ENCODE data around the gene RBMS2.

- TF ChIP-seq CTCF (IDR thresholded peaks at IDR 0.05) = no peak
- TF ChIP-seq TAF1 (IDR thresholded peaks at IDR 0.05; ENCODE audit: borderline replicate concordance, low read depth, low read length) = no peak
- TF ChIP-seq EZH2phosphoT487 (IDR thresholded peaks at IDR 0.05; ENCODE audit: borderline replicate concordance, low read depth) = no peak
- TF ChIP-seq NRF1 (IDR thresholded peaks at IDR 0.05; ENCODE audit: low read depth, low read length) = no peak
- no peak for TF ChIP-seq USF2 (IDR thresholded peaks at IDR 0.05; ENCODE audit: borderline replicate concordance, low read depth, low read length)
- no peak for TF ChIP-seq RXRA (IDR thresholded peaks at IDR 0.05; ENCODE audit: borderline replicate concordance, low read depth)
- no peak for TF ChIP-seq USF1 (IDR thresholded peaks at IDR 0.05; ENCODE audit: borderline replicate concordance, low read depth)
- no peak for TF ChIP-seq EP300 (IDR thresholded peaks at IDR 0.05; ENCODE audit: borderline replicate concordance in 1 of 2, low read depth in 1 of 2, low read length in 1 of 2)
- TF ChIP-seq GATA2 (CRISPR knock-in tag; IDR thresholded peaks at IDR 0.05) = no peak
- no peak for TF ChIP-seq RFX5 (IDR thresholded peaks at IDR 0.05; ENCODE audit: low read length)
- TF ChIP-seq YY1 (IDR thresholded peaks at IDR 0.05; ENCODE audit: low read depth) = no peak
- TF ChIP-seq CHD2 (IDR thresholded peaks at IDR 0.05; ENCODE audit: low read length, partially characterized antibody) = no peak
- no peak for TF ChIP-seq SMC3 (IDR thresholded peaks at IDR 0.05; ENCODE audit: low read depth, low read length)
Observed at GRCh38 chr12:56551070-56551469, 29.4 kb downstream of the RBMS2 start.
